ENCODE results near the gene USP7.

GRCh38 chr16:8926827-8927226, 36.9 kb downstream of the USP7 start:
- TF ChIP-seq CTCF (IDR thresholded peaks at IDR 0.05) (no peak), POLR2A (IDR thresholded peaks at IDR 0.05) (no peak)
